Endothelial cell of umbilical vein (primary cell): ENCODE measurements around the gene WAS.
"Not testable (repeated sequence)": the region's sequence is repeated elsewhere in the genome, so short reads cannot be mapped to it uniquely, and the experiment has no call there.

ENCODE experiments used
- GATA2 ChIP-seq: IDR thresholded peaks from 2 replicates; pipeline ENCODE4 v1.7.0; 2011; ENCODE audit warnings: low read depth, mild to moderate bottlenecking, moderate library complexity, mixed read lengths, low read length; ENCODE audit not compliant: insufficient read length, insufficient read depth
- JUN ChIP-seq: IDR thresholded peaks from 2 replicates; pipeline ENCODE4 v1.6.1; 2011; ENCODE audit warnings: borderline replicate concordance, low read depth; ENCODE audit not compliant: insufficient read length, insufficient read depth
- POLR2A ChIP-seq: IDR thresholded peaks from 2 replicates; pipeline ENCODE4 v1.6.1; 2012; ENCODE audit warnings: low read depth, mild to moderate bottlenecking, control low read depth, low read length
- POLR2AphosphoS5 ChIP-seq: IDR thresholded peaks from 2 replicates; pipeline ENCODE4 v1.6.1; 2012; ENCODE audit warnings: low read depth, mild to moderate bottlenecking, control low read depth, low read length, moderate library complexity; ENCODE audit not compliant: insufficient read depth
- TF ChIP-seq, protein P1 (sequence below), 2 donors: IDR thresholded peaks; 1 replicate in 1 of 2; 2 replicates in 1 of 2; pipeline ENCODE4 v1.5.1; 2011; ENCODE audit warnings: low read length in 2 of 2, mild to moderate bottlenecking in 2 of 2, moderate library complexity in 2 of 2, control low read depth in 1 of 2, inconsistent platforms in 1 of 2, low read depth in 1 of 2; ENCODE audit not compliant: insufficient read depth in 1 of 2; ENCODE audit errors: extremely low read depth in 1 of 2

DNA sequence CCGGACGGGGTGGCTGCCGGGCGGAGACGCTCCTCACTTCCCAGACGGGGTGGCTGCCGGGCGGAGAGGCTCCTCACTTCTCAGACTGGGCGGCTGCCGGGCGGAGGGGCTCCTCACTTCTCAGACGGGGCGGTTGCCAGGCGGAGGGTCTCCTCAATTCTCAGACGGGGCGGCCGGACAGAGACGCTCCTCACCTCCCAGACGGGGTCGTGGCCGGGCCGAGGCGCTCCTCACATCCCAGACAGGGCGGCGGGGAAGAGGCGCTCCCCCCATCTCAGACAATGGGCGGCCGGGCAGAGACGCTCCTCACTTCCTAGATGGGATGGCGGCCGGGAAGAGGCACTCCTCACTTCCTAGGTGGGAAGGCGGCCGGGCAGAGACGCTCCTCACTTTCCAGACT is 23.9 kb upstream of the WAS start:
- TF ChIP-seq, protein P1, sequence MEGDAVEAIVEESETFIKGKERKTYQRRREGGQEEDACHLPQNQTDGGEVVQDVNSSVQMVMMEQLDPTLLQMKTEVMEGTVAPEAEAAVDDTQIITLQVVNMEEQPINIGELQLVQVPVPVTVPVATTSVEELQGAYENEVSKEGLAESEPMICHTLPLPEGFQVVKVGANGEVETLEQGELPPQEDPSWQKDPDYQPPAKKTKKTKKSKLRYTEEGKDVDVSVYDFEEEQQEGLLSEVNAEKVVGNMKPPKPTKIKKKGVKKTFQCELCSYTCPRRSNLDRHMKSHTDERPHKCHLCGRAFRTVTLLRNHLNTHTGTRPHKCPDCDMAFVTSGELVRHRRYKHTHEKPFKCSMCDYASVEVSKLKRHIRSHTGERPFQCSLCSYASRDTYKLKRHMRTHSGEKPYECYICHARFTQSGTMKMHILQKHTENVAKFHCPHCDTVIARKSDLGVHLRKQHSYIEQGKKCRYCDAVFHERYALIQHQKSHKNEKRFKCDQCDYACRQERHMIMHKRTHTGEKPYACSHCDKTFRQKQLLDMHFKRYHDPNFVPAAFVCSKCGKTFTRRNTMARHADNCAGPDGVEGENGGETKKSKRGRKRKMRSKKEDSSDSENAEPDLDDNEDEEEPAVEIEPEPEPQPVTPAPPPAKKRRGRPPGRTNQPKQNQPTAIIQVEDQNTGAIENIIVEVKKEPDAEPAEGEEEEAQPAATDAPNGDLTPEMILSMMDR (IDR thresholded peaks at IDR 0.05; ENCODE audit: extremely low read depth in 1 of 2, insufficient read depth in 1 of 2, low read depth in 1 of 2, low read length in 2 of 2) = not testable (repeated sequence)
- TF ChIP-seq POLR2AphosphoS5, POLR2A, GATA2, JUN: not testable (repeated sequence)
